KMS-11 (cell line): ENCODE measurements around the gene PGM2L1.

Experiments used
- H2AFZ ChIP-seq: fragments of 200-600 bp; sonication (generic); 2 replicates; pipeline ENCODE4 v1.6.1; 2016; ENCODE audit warnings: antibody characterized with exemption, mixed run types, low read depth
- H3K27ac ChIP-seq: fragments of 200-600 bp; sonication (generic); 2 replicates; pipeline ENCODE4 v1.6.1; 2016; ENCODE audit warnings: mild to moderate bottlenecking, mixed run types
- H3K27me3 ChIP-seq: fragments of 200-600 bp; sonication (generic); 2 replicates; pipeline ENCODE4 v1.6.1; 2017; ENCODE audit warnings: mild to moderate bottlenecking, low read depth, mixed run types, moderate library complexity; ENCODE audit not compliant: insufficient read depth
- H3K36me3 ChIP-seq: fragments of 200-600 bp; sonication (generic); 2 replicates; pipeline ENCODE4 v1.6.1; 2017; ENCODE audit warnings: mild to moderate bottlenecking, mixed run types; ENCODE audit not compliant: insufficient read depth
- H3K4me1 ChIP-seq: fragments of 200-600 bp; sonication (generic); 2 replicates; pipeline ENCODE4 v1.6.1; 2016; ENCODE audit warnings: mild to moderate bottlenecking, low read depth, mixed run types; ENCODE audit not compliant: poor library complexity, severe bottlenecking
- H3K4me2 ChIP-seq: fragments of 200-600 bp; sonication (generic); 2 replicates; pipeline ENCODE4 v1.7.0; 2016; ENCODE audit warnings: mild to moderate bottlenecking, mixed run types
- H3K4me3 ChIP-seq: fragments of 200-600 bp; sonication (generic); IDR thresholded peaks from 2 replicates; pipeline ENCODE4 v1.6.1; 2017; ENCODE audit warnings: low read depth, low read length, mixed read lengths; ENCODE audit not compliant: insufficient read depth
- H3K79me2 ChIP-seq: fragments of 200-600 bp; sonication (generic); 2 replicates; pipeline ENCODE4 v1.6.1; 2016; ENCODE audit warnings: low read depth, mixed run types; ENCODE audit not compliant: insufficient read depth
- H3K9ac ChIP-seq: fragments of 200-600 bp; sonication (generic); 2 replicates; pipeline ENCODE4 v1.6.1; 2016; ENCODE audit warnings: mild to moderate bottlenecking, mixed run types
- H4K20me1 ChIP-seq: fragments of 200-600 bp; sonication (generic); 2 replicates; pipeline ENCODE4 v1.6.1; 2016; ENCODE audit warnings: mild to moderate bottlenecking, mixed run types; ENCODE audit not compliant: insufficient read depth
- CTCF ChIP-seq: fragments of 200-600 bp; sonication (generic); conservative IDR thresholded peaks from 2 replicates; pipeline ENCODE4 v1.6.1; 2017; ENCODE audit warnings: low read depth, mild to moderate bottlenecking, antibody characterized with exemption, low read length, moderate library complexity, mixed read lengths

The PGM2L1 gene

GRCh38 chr11:74316772-74317505, 81.3 kb downstream of the PGM2L1 start:
- Histone ChIP-seq H3K27me3 (no peaks in the 10 kb centered on the region), H3K36me3 (no peaks in the 10 kb centered on the region), H3K79me2 (no peaks in the 10 kb centered on the region), H3K4me2 (no peak overlapping the region), H2AFZ (no peak overlapping the region), H3K4me1 (no peaks in the 10 kb centered on the region), H3K4me3 (no peak overlapping the region), H3K9ac (no peak overlapping the region), H4K20me1 (no peaks in the 10 kb centered on the region), H3K27ac (no peak overlapping the region)
- no peak for TF ChIP-seq CTCF

- Histone ChIP-seq H3K79me2 (no peaks in the 10 kb centered on the region), H3K4me2 (no peak overlapping the region), H3K27me3 (no peaks in the 10 kb centered on the region), H3K4me3 (no peak overlapping the region), H2AFZ (no peak overlapping the region), H3K36me3 (no peaks in the 10 kb centered on the region), H3K9ac (no peak overlapping the region), H3K27ac (no peak overlapping the region), H4K20me1 (no peaks in the 10 kb centered on the region), H3K4me1 (no peaks in the 10 kb centered on the region)
- TF ChIP-seq CTCF: no peak
Observed at GRCh38 chr11:74312326-74312725, 85.9 kb downstream of the PGM2L1 start.

- Histone ChIP-seq H3K4me3 (no peak within 1 kb of the TSS), H3K9ac (no peak within 1 kb of the TSS), H4K20me1 (no peaks in the 10 kb centered on the region), H3K79me2 (no peaks in the 10 kb centered on the region), H3K36me3 (no peaks in the 10 kb centered on the region), H3K4me2 (no peak within 1 kb of the TSS), H3K27ac (no peak within 1 kb of the TSS), H3K4me1 (no peaks in the 10 kb centered on the region), H2AFZ (no peak within 1 kb of the TSS), H3K27me3 (no peaks in the 10 kb centered on the region)
- TF ChIP-seq CTCF: no peak
Observed at GRCh38 chr11:74311352-74311926, 86.8 kb downstream of the PGM2L1 start, which contains the start of gene P4HA3. Gene P4HA3, minus strand, starts transcription at chr11:74311640. Its CDS starts 29 bp downstream, at chr11:74311611.

GRCh38 chr11:74310857-74311256, 87.4 kb downstream of the PGM2L1 start:
- no peak overlapping the region for H3K27ac ChIP-seq

More at GRCh38 chr11:74310857-74311256, 87.4 kb downstream of the PGM2L1 start:
- TF ChIP-seq CTCF: no peak
- no peak overlapping the region for H3K4me3 ChIP-seq
- H4K20me1 ChIP-seq: no peaks in the 10 kb centered on the region
- H3K9ac ChIP-seq: no peak overlapping the region
- H3K4me1 ChIP-seq: no peaks in the 10 kb centered on the region
- H3K79me2 ChIP-seq: no peaks in the 10 kb centered on the region
- no peak overlapping the region for H3K4me2 ChIP-seq
- H2AFZ ChIP-seq: no peak overlapping the region
- H3K36me3 ChIP-seq: no peaks in the 10 kb centered on the region
- H3K27me3 ChIP-seq: no peaks in the 10 kb centered on the region
